ENCODE measurements around the gene DUS1L.

Gene DUS1L

DNA sequence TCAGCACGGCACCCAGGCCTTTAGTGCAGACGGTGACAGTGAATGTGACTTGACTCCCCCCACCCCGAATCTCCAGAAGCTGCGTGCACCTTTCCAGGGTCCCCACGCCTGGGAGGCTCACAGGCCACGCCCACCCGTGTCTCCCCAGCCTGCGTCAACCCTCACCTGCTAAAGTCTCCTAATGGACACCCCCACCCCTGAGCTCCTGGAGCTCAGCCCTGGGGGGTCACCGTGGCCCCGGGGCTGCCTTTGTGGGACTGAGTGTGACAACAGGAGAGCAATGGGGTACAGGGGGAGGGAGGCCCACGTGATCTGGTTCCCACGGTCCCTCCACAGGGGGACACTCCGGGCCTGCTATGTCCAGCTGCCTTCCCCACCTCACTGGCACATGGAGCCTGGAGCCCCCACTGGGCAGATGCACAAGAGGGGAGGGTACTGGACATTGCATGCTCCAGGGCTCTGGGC, 39.8 kb upstream of the DUS1L start:
- TF ChIP-seq CTCF (IDR thresholded peaks at IDR 0.05), result no peak
- no peak for TF ChIP-seq ZFX (IDR thresholded peaks at IDR 0.05; ENCODE audit: borderline replicate concordance)
- peak overlapping the region; percentile 97 for H3K27ac ChIP-seq

GRCh38 chr17:82104797-82105416, 39.3 kb upstream of the DUS1L start:
- H3K27ac ChIP-seq, result peak overlapping the region; percentile 97
- TF ChIP-seq CTCF (IDR thresholded peaks at IDR 0.05), result no peak
- no peak for TF ChIP-seq ZFX (IDR thresholded peaks at IDR 0.05; ENCODE audit: borderline replicate concordance)

DNA sequence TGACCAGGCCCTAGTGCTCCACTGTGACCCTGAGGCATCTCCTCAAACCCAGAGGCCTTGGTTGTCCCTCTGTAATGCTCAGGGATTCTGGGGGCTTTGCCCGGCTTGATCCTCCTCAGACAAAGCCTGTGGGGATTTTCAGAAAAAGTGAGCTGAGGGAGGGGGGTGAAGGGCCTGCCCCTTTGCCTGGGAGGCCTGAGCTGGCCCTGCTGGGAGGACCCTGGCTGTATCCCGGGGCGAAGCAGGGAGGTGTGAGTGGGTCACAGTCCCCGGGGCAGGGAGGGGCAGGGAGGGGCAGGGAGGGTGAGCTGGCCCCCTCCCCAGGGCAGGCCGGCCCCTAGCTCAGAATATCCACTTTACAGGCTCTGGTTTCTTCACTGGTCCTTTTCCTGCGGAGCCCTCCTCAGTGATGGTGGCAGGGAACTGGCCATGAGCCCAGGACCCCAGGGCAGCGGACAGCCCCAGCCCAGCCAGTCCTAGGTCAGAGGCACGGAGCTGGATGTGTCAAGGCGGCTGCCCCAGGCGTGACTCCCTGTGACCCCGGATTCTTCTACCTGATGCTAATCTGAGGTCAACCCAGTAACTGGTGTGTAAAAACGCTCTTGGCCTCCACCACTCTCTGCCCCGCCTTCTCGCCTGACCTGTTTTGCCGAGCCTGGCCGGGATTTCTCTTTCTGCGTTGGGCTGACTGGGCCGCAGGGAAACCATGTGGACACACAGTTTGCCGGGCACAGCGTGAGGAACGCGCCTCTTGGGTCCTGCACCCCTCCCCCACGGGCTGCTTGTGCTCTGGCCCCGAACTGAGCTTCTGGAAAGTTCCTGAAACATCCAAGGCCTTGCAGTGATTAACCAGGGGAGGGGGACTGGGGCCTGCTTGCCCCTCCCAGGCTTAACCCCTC, 38.2 kb upstream of the DUS1L start:
- H3K27ac ChIP-seq, result peak overlapping the region; percentile 97
- TF ChIP-seq ZFX (IDR thresholded peaks at IDR 0.05; ENCODE audit: borderline replicate concordance), result no peak
- no peak for TF ChIP-seq CTCF (IDR thresholded peaks at IDR 0.05)

DNA sequence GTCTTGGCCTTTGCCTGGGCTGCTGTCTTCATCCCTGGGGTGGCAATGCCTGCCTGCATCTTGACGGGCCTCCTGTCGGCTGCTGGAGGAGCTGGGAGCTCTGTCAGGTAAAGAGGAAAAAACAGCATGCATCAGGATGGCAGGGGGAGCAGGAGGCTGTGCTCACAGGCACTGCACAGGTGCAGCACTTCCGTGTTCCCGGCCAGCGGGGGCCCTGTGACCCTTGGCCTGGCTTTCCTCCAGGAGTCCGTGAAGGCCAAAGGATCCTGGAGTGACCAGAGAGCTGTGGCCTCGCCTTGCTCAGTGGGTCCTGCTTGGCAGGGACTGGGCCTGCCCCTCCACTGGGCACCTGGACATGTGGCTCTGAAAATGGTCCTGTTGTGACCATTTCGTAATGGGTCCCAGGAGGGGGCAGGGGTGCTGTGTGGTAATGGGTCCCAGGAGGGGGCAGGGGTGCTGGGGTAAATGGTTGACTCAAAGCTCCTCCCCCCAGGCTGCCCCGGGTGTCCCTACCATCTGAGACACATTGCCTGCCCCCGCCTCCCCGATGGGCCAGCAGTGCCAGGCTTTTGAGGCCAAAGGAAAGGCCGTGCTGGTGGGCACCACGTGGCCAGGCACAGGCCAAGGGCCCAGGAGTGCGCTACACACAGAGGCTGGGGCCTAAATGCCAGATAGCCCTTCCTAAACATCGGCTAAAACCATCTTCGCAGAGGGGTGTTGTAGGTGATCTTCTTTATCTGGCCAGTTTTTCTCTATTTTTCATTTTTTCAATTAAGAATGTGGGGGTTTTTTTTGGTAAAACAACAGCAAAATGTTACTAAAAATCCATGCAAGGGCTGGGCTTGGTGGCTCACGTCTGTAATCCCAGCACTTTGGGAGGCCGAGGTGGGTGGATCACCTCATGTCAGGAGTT, 36.4 kb upstream of the DUS1L start:
- no peak for TF ChIP-seq CTCF (IDR thresholded peaks at IDR 0.05)
- peak overlapping the region; percentile 97 for H3K27ac ChIP-seq

GRCh38 chr17:82101301-82101715, 35.7 kb upstream of the DUS1L start:
- TF ChIP-seq ZFX (IDR thresholded peaks at IDR 0.05; ENCODE audit: borderline replicate concordance) (no peak), CTCF (IDR thresholded peaks at IDR 0.05) (no peak)
- peak overlapping the region; percentile 97 for H3K27ac ChIP-seq

DNA sequence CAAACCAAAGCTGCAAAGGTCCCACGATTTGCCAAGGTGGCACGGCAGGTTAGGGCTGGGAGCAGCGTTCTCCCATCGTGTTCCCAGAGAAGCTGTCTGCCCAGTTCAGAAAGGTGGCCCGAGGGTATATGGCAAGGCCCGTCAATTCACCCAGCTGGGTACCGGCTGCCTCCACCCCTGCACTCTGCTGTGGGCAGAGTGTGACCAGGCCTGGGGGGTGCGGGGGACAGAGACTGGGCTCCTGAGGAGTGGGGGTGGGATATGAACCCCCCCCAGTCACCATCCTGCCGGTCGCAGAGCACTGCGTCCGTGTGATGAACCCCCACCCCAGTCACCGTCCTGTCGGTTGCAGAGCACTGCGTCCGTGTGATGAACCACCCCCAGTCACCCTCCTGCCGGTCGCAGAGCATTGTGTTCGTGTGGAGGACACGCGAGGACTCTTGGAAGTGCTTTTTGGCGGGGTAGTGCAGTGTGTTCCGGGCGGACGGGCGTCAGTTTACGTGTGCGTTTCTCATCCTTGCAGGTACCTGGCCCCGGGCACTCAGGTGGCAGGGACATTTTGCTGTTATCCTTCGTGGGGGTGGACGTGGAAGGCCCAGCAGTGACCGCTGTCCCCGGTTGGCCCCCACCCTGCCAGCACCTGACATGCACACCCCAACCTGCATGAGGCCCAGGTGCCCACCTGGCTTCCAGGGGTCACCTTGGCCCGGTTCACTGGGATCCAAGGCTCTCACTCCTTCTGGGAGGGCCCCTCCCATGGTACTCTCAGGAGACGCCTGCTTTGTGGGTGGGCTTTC, 35.1 kb upstream of the DUS1L start:
- TF ChIP-seq ZFX (IDR thresholded peaks at IDR 0.05; ENCODE audit: borderline replicate concordance) (no peak), CTCF (IDR thresholded peaks at IDR 0.05) (no peak)

More for the DNA sequence above, 35.1 kb upstream of the DUS1L start:
- peak overlapping the region; percentile 97 for H3K27ac ChIP-seq

All from 22Rv1 (cell line).